Endodermal cell (in vitro differentiated cells): Measurements from ENCODE around the gene HLA-DMB. TPM values are rescaled to one million over a fixed set of nuclear protein-coding genes. Genes with fewer than 3 reads are reported as not detected.

ENCODE experiments used
- DNase-seq: peaks from one replicate; pipeline ENCODE4 v3.0.0-alpha.2; 2017
- H3K27ac ChIP-seq: 2 replicates; pipeline ENCODE4 v1.5.1; 2013; ENCODE audit warnings: mild to moderate bottlenecking, low read depth, low read length, moderate library complexity
- H3K27me3 ChIP-seq: 2 replicates; pipeline ENCODE4 v1.6.1; 2013; ENCODE audit warnings: mild to moderate bottlenecking, low read length, moderate library complexity; ENCODE audit not compliant: insufficient read depth, control insufficient read depth, poor library complexity, severe bottlenecking
- H3K36me3 ChIP-seq: 2 replicates; pipeline ENCODE4 v1.7.0; 2013; ENCODE audit warnings: mild to moderate bottlenecking, low read length, moderate library complexity; ENCODE audit not compliant: control insufficient read depth, insufficient read depth
- H3K4me1 ChIP-seq: one replicate; pipeline ENCODE4 v1.7.0; 2013; ENCODE audit warnings: low read length; ENCODE audit not compliant: control insufficient read depth, insufficient read depth
- H3K4me3 ChIP-seq: 2 replicates; pipeline ENCODE4 v1.5.1; 2013; ENCODE audit warnings: mild to moderate bottlenecking, low read length, moderate library complexity
- H3K9ac ChIP-seq: 2 replicates; pipeline ENCODE4 v1.6.1; 2013; ENCODE audit warnings: mild to moderate bottlenecking, low read length, moderate library complexity; ENCODE audit not compliant: poor library complexity, severe bottlenecking; ENCODE audit errors: extremely low read depth
- H3K9me3 ChIP-seq: 2 replicates; pipeline ENCODE4 v1.6.1; 2013; ENCODE audit warnings: mild to moderate bottlenecking, low read length, moderate library complexity; ENCODE audit not compliant: control insufficient read depth
- H3K27ac Mint-ChIP-seq: 2 replicates; pipeline ENCODE4 v1.8.0; 2020; ENCODE audit warnings: mixed read lengths
- H3K27me3 Mint-ChIP-seq: 2 replicates; pipeline ENCODE4 v1.8.0; 2021; ENCODE audit warnings: mild to moderate bottlenecking, mixed read lengths; ENCODE audit not compliant: insufficient read depth
- H3K36me3 Mint-ChIP-seq: 2 replicates; pipeline ENCODE4 v1.8.0; 2020; ENCODE audit warnings: low read depth, mixed read lengths
- H3K4me1 Mint-ChIP-seq: 2 replicates; pipeline ENCODE4 v1.8.0; 2020; ENCODE audit warnings: mixed read lengths
- H3K4me3 Mint-ChIP-seq: 2 replicates; pipeline ENCODE4 v1.8.0; 2020; ENCODE audit warnings: mild to moderate bottlenecking, moderate library complexity, mixed read lengths
- H3K9me3 Mint-ChIP-seq: 2 replicates; pipeline ENCODE4 v1.8.0; 2020; ENCODE audit warnings: mild to moderate bottlenecking, mixed read lengths
- WGBS, 2 experiments: methylation state at CpG; one replicate each; pipeline versions ENCODE4 v1.1.5 to v1.1.7; 2013; ENCODE audit warnings: missing lambda C conversion rate in 2 of 2, mixed read lengths in 1 of 2; ENCODE audit not compliant: insufficient coverage in 1 of 2, insufficient read length in 1 of 2; 5-methylcytosine and 5-hydroxymethylcytosine counted together
- total RNA-seq, 2 donors: library from RNA; stranded (reverse); fragmentation: NEBNext Ultra II Directional in 1 of 2; extraction: Animal tissue kit (Norgen Biotek cat#: 25700) in 1 of 2; gene quantifications; 2 replicates in 1 of 2; 3 replicates in 1 of 2; pipeline ENCODE4 v1.2.1, GENCODE V29; 2021
- TF ChIP-seq, protein P1 (sequence below): fragments of 200-600 bp; sonication (generic); conservative IDR thresholded peaks from 2 replicates; pipeline ENCODE4 v1.5.0; 2021; ENCODE audit warnings: antibody characterized with exemption, mild to moderate bottlenecking

Gene HLA-DMB
- total RNA-seq, 2 donors from 2014 or later = 0.24 to 1.8 TPM

DNA sequence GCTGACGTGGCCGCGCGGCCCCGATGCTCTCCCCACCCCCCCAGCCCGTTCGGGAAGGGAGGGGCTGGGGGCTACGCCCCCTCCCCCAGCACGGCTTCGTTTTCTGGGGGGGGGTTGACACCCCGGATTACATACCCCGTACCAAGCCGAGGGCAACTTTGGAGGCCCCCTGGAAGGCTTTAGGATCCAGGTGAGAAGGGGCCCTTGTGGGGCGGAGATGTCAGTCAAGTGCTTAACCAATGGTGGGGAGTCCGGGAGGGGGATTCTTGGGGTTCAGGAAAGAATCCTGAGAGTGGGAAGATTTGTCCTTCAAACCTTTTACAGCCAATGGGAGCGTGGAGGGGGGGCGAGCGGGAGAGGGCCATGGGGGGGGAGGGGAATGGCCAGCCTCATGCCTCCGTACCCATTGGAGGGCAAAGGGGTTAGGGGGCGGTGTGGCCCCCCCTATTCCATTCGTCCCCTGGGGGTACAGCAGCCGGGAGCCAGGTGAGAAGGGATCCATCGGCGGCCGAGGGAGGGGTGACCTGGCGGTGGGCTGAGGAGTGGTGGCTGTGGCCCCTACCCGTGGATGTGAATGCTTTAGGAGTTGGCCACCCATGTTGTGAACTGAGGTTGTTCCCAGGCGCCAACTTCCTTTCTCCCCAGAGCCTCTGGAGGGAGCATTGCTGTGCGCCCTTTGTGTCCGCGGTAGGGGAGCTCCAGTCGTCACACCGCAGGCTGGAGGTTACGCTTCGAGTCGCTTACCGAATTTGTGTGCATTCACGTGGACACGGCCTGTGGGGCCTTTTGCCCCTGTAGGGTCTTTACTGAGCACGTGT is 28.2 kb upstream of the HLA-DMB start:
- peaks cover 26% of the 10 kb centered on the region for H3K36me3 Mint-ChIP-seq
- no peaks in the 10 kb centered on the region for H3K27me3 ChIP-seq
- H3K27ac Mint-ChIP-seq = peak overlapping the region; percentile 100
- TF ChIP-seq, protein P1, sequence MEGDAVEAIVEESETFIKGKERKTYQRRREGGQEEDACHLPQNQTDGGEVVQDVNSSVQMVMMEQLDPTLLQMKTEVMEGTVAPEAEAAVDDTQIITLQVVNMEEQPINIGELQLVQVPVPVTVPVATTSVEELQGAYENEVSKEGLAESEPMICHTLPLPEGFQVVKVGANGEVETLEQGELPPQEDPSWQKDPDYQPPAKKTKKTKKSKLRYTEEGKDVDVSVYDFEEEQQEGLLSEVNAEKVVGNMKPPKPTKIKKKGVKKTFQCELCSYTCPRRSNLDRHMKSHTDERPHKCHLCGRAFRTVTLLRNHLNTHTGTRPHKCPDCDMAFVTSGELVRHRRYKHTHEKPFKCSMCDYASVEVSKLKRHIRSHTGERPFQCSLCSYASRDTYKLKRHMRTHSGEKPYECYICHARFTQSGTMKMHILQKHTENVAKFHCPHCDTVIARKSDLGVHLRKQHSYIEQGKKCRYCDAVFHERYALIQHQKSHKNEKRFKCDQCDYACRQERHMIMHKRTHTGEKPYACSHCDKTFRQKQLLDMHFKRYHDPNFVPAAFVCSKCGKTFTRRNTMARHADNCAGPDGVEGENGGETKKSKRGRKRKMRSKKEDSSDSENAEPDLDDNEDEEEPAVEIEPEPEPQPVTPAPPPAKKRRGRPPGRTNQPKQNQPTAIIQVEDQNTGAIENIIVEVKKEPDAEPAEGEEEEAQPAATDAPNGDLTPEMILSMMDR = peak; percentile 38
- H3K27ac ChIP-seq = peak overlapping the region; percentile 99
- no peaks in the 10 kb centered on the region for H3K9me3 Mint-ChIP-seq
- peak overlapping the region; percentile 98 for H3K4me3 Mint-ChIP-seq
- no peaks in the 10 kb centered on the region for H3K9me3 ChIP-seq
- peaks cover 17% of the 10 kb centered on the region for H3K4me1 Mint-ChIP-seq
- H3K27me3 Mint-ChIP-seq = no peaks in the 10 kb centered on the region
- no peaks in the 10 kb centered on the region for H3K4me1 ChIP-seq
- peak overlapping the region; percentile 99 for H3K9ac ChIP-seq
- WGBS, 2 experiments = 0% methylated on average over 2 to 39 of the region's 40 CpGs
- DNase-seq = peak; percentile 95
- H3K4me3 ChIP-seq = peak overlapping the region; percentile 90
- H3K36me3 ChIP-seq = peaks cover 22% of the 10 kb centered on the region

DNA sequence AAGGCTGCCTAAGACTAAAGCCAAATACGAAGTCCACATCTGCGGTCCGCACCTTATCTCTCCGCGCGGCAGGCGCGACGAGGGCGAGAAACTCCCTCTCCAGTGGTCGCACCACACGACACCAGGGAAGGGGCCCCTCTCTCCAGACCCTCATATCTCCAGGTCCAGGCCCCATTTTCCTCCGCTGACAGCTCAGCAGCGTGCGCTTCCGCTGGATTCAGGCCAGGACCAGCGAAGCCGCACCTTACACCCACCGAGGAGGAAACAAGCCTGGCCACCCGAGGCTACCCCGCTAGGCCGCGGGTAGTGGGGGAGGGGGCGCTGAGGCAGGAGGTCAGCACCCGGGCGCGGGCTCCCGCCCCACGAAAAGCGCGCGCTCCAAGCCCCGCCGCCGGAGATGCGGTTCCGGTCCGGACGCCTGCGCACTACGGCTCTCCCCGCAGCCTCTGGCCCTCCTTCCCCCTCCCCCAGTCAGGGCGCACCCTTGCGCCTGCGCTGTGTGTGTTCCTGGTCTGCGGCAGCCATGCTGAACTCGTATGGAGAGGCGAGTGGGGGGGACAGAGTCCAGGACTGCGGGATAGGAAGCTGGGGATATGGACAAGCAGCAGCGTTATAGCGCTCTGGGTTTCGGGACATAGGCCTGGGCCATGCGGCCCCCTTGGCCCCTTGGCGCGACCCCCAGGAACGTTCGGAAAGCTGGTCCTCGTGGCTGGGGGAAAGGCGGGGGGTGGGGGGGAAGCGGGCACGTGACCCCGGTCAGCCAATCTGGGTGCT is 27.5 kb upstream of the HLA-DMB start, which contains the start of gene BRD2:
BRD2 (plus strand) TSS at position 502 of the 774 bp plus-strand sequence. CDS start 4,305 bp downstream, outside the sequence.
- Mint-ChIP-seq H3K27ac (peak within 1 kb of the TSS; percentile 100), H3K4me3 (peak within 1 kb of the TSS; percentile 98), H3K36me3 (peaks cover 18% of the 10 kb centered on the region), H3K4me1 (peaks cover 20% of the 10 kb centered on the region), H3K27me3 (no peaks in the 10 kb centered on the region), H3K9me3 (no peaks in the 10 kb centered on the region)
- TF ChIP-seq, protein P1 = no peak
- H3K36me3 ChIP-seq = peaks cover 14% of the 10 kb centered on the region
- DNase-seq = peak; percentile 98
- H3K9me3 ChIP-seq = no peaks in the 10 kb centered on the region
- no peaks in the 10 kb centered on the region for H3K4me1 ChIP-seq
- peak within 1 kb of the TSS; percentile 99 for H3K27ac ChIP-seq
- 0% methylated on average over 59 of the region's 62 CpGs; no CpG with 5 or more reads in 1 of the 2 experiments for WGBS, 2 experiments
- H3K27me3 ChIP-seq = no peaks in the 10 kb centered on the region
- H3K4me3 ChIP-seq = peak within 1 kb of the TSS; percentile 90
- peak within 1 kb of the TSS; percentile 99 for H3K9ac ChIP-seq
